Psoas muscle (tissue), 8 donors: ENCODE results near the gene ZNF331. TPM values are rescaled to one million over a fixed set of nuclear protein-coding genes. Genes with fewer than 3 reads are reported as not detected.

Experiments
- ATAC-seq, 4 donors: fragments of 200-7000 bp; cut with Tn5 transposase; one replicate each; pipeline ENCODE4 v1.9.1; 2020; ENCODE audit warnings: moderate library complexity in 3 of 4, mild to moderate bottlenecking in 2 of 4
- DNase-seq, 2 donors: peaks; one replicate each; pipeline ENCODE4 v3.0.0-alpha.2; 2020
- H3K27ac ChIP-seq: fragments of 200-600 bp; one replicate; pipeline ENCODE4 v1.8.0; 2022
- H3K27me3 ChIP-seq, 3 donors: fragments of 200-600 bp in 1 of 3; one replicate each; pipeline versions ENCODE4 v1.6.1 to v1.8.0; 2013 to 2022; ENCODE audit warnings: low read length in 2 of 3, mild to moderate bottlenecking in 2 of 3, moderate library complexity in 1 of 3; ENCODE audit not compliant: insufficient read depth in 3 of 3
- H3K36me3 ChIP-seq, 2 donors: fragments of 200-600 bp in 1 of 2; one replicate each; pipeline versions ENCODE4 v1.6.1 to v1.8.0; 2013 to 2022; ENCODE audit warnings: low read depth in 1 of 2, mild to moderate bottlenecking in 1 of 2, moderate library complexity in 1 of 2; ENCODE audit not compliant: insufficient read depth in 1 of 2
- H3K4me1 ChIP-seq: fragments of 200-600 bp; one replicate; pipeline ENCODE4 v1.8.0; 2022
- H3K4me3 ChIP-seq: fragments of 200-600 bp; one replicate; pipeline ENCODE4 v1.8.0; 2022; ENCODE audit warnings: mild to moderate bottlenecking
- H3K9me3 ChIP-seq: fragments of 200-600 bp; one replicate; pipeline ENCODE4 v1.8.0; 2022
- WGBS, 3 donors: extraction: QIAGEN DNeasy Blood & Tissue Kit; methylation state at CpG; one replicate each; pipeline versions ENCODE4 v1.1.6 to v1.1.7; 2013; 5-methylcytosine and 5-hydroxymethylcytosine counted together
- intact Hi-C, 2 donors: fragments of 100-400 bp; cut with DNase I; formaldehyde crosslinking; loops; one replicate each; pipeline versions ENCODE4 v1.11.0 to v1.14.2; 2022
- polyA plus RNA-seq, 3 donors: library from polyadenylated mRNA; stranded (reverse); fragments of 200-250 nt; gene quantifications; one replicate each; pipeline ENCODE4 v1.2.3, GENCODE V29; 2013
- total RNA-seq, 4 donors: library from RNA; stranded (reverse); fragmentation: NEBNext Ultra II Directional in 2 of 4; extraction: Animal tissue kit (Norgen Biotek cat#: 25700) in 2 of 4; gene quantifications; one replicate each; pipeline versions ENCODE4 v1.2.1 to v1.2.4, GENCODE V29; 2021 to 2023
- TF ChIP-seq, protein P1 (sequence below): fragments of 200-600 bp; IDR thresholded peaks from one replicate; pipeline ENCODE4 v1.8.0; 2022; ENCODE audit warnings: antibody characterized with exemption
- donor health status: healthy with polysubstance abuse.
- donor health status: DM: no; HTN: no; CAD: no; lungs with moderate emphysema.
- donor health status: Bipolar disorder and iron deficiency.
- donor health status: healthy.
- donor health status: DM: yes; HTN: yes; CAD: no.
- donor health status: DM: no; HTN: no; CAD: no.
- donor health status: DM: no; HTN: no; CAD: no.
- donor health status: DM: yes; HTN: yes; CAD: no.

The ZNF331 gene
- total and polyA plus RNA-seq, 7 donors = 3.8 to 29.0 (median 8.7) TPM

DNA sequence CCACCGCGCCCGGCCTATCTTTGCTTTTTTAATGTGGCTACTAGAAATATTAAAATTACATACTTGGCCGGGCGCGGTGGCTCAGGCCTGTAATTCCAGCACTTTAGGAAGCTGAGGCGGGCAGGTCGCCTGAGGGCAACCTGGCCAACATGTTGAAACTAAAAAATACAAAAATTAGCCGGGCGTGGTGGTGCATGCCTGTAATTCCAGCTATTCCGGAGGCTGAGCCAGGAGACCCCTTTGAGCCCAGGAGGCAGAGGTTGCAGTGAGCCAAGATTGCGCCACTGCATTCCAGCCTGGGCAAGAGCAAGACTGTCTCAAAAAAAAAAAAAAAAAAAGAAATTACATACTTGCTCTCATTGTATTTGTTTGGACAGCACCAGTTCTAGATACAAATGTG lies 59.1 kb downstream of the ZNF331 start:
- no peaks in the 10 kb centered on the region for H3K27me3 ChIP-seq
- H3K27ac ChIP-seq = no peak overlapping the region
- TF ChIP-seq, protein P1, sequence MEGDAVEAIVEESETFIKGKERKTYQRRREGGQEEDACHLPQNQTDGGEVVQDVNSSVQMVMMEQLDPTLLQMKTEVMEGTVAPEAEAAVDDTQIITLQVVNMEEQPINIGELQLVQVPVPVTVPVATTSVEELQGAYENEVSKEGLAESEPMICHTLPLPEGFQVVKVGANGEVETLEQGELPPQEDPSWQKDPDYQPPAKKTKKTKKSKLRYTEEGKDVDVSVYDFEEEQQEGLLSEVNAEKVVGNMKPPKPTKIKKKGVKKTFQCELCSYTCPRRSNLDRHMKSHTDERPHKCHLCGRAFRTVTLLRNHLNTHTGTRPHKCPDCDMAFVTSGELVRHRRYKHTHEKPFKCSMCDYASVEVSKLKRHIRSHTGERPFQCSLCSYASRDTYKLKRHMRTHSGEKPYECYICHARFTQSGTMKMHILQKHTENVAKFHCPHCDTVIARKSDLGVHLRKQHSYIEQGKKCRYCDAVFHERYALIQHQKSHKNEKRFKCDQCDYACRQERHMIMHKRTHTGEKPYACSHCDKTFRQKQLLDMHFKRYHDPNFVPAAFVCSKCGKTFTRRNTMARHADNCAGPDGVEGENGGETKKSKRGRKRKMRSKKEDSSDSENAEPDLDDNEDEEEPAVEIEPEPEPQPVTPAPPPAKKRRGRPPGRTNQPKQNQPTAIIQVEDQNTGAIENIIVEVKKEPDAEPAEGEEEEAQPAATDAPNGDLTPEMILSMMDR = no peak
- no peak overlapping the region for H3K4me3 ChIP-seq
- intact Hi-C loops = no loop called here
- H3K4me1 ChIP-seq = no peaks in the 10 kb centered on the region
- DNase-seq = no peak
- H3K9me3 ChIP-seq = no peaks in the 10 kb centered on the region
- H3K36me3 ChIP-seq = no peaks in the 10 kb centered on the region
- WGBS, 3 donors = 58 to 71% (median 64%) methylated on average over 12 of the region's 12 CpGs
- ATAC-seq = no peak

DNA sequence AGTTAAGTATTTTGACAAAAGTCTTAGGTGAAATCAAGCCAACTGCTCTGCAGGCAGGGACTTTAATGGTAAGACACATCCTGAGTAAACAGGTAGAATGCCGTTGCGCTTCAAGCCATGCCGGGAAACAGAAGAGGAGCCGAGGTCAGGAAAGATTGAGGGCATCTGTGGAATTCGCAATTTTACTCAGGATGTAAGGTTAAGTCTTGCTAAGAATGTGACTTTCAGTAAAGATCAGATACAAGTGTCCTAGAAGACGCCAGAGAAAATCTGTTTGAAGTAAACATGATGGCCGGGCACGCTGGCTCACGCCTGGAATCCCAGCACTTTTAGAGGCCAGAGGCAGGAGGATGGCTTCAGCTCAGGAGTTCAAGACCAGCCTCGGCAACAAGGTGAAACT lies 60.4 kb downstream of the ZNF331 start:
- Histone ChIP-seq H3K4me1 (no peaks in the 10 kb centered on the region), H3K36me3 (no peaks in the 10 kb centered on the region), H3K27me3 (no peaks in the 10 kb centered on the region), H3K4me3 (no peak overlapping the region), H3K9me3 (no peaks in the 10 kb centered on the region), H3K27ac (no peak overlapping the region)
- ATAC-seq (no peak), DNase-seq (no peak)
- intact Hi-C loops = no loop called here
- TF ChIP-seq, protein P1 = no peak
- WGBS, 3 donors = 74 to 77% (median 77%) methylated on average over 10 of the region's 10 CpGs

DNA sequence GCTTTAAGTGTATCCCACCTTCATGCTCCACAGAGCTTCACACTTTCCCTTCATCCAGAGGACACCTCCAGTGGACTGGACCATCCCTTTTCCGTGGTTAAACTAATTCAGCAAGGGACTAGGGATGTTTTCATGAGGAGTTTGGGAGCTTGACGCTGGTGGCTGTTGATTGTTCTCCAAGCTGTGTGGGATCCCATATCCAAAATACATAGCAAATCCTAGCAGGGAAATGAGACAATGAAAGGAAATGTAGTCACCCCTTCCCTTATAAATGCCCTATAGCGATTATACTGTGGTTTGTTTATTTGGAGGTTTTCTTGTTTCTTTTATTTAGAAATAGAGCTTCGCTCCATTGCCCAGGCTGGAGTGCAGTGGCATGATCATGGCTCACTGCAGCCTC lies 62.3 kb downstream of the ZNF331 start:
- peak overlapping the region; percentile 60 for H3K27ac ChIP-seq
- DNase-seq (no peak), ATAC-seq (no peak)
- intact Hi-C loops = no loop called here
- no peaks in the 10 kb centered on the region for H3K4me1 ChIP-seq
- TF ChIP-seq, protein P1 = no peak
- peaks cover 0 to 2% (median 0%) of the 10 kb centered on the region in 3 donors for H3K27me3 ChIP-seq
- no peaks in the 10 kb centered on the region for H3K9me3 ChIP-seq
- H3K4me3 ChIP-seq = peak overlapping the region; percentile 51
- no peaks in the 10 kb centered on the region for H3K36me3 ChIP-seq
- WGBS, 3 donors = 58 to 72% (median 64%) methylated on average over 4 of the region's 4 CpGs

DNA sequence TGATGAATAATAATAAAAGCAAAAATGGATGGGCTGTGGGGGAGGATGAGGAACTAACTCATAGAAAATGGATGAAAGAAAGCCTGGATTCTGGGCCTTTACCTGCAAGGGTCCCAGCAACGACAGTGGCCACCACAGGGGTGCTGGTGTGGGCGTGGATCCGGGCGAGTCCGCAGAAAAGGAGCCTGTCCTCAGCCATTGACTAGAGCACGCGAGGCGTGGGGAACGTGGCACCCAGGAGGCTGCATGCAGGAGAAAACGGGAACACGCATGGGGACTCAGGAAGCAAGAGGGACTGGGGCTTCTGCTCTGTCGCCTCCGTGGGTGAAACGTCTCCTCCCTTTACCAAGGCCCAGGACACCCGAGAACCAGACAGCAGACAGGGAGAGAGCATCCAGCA lies 68.1 kb downstream of the ZNF331 start:
- Histone ChIP-seq H3K4me3 (no peak overlapping the region), H3K9me3 (no peaks in the 10 kb centered on the region), H3K27me3 (peaks cover 0 to 2% (median 0%) of the 10 kb centered on the region in 3 donors), H3K4me1 (no peaks in the 10 kb centered on the region), H3K36me3 (no peaks in the 10 kb centered on the region), H3K27ac (no peak overlapping the region)
- DNase-seq (no peak), ATAC-seq (no peak)
- 80 to 86% (median 80%) methylated on average over 15 of the region's 15 CpGs for WGBS, 3 donors
- intact Hi-C loops = no loop called here
- TF ChIP-seq, protein P1 = no peak

DNA sequence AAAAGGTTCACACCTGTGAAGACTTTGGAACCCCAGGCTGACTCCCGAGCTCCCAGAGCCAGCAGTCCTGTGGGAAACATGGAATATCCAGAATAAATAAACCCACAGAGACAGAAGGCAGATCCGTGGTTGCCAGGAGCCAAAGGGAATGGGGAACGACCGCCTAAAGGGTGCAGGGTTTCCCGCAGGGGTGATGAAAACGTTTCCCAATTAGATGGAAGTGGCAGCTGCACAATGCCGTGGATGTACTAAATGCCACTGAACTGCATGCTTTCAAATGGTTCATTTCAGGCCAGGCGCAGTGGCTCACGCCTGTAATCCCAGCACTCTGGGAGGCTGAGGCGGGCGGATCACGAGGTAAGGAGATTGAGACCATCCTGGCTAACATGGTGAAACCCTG lies 70.4 kb downstream of the ZNF331 start:
- TF ChIP-seq, protein P1 = no peak
- ATAC-seq (no peak), DNase-seq (no peak)
- Histone ChIP-seq H3K27me3 (peaks cover 0 to 2% (median 0%) of the 10 kb centered on the region in 3 donors), H3K36me3 (no peaks in the 10 kb centered on the region), H3K9me3 (no peaks in the 10 kb centered on the region), H3K27ac (no peak overlapping the region), H3K4me3 (no peak overlapping the region), H3K4me1 (no peaks in the 10 kb centered on the region)
- WGBS, 3 donors = 54 to 76% (median 61%) methylated on average over 12 of the region's 12 CpGs
- intact Hi-C loops = no loop called here
